Mononuclear cell (primary cell): ENCODE measurements around the gene EVA1C. TPM values are rescaled to one million over a fixed set of nuclear protein-coding genes. Genes with fewer than 3 reads are reported as not detected.
"Not testable (repeated sequence)": the region's sequence is repeated elsewhere in the genome, so short reads cannot be mapped to it uniquely, and the experiment has no call there.

Source experiments
- H3K27me3 ChIP-seq: 2 replicates; pipeline ENCODE4 v1.6.0; 2011; ENCODE audit warnings: low read length, control low read depth; ENCODE audit not compliant: insufficient read depth
- H3K4me1 ChIP-seq: 2 replicates; pipeline ENCODE4 v1.5.1; 2011; ENCODE audit warnings: mild to moderate bottlenecking, low read length, control low read depth; ENCODE audit not compliant: insufficient read depth
- H3K4me3 ChIP-seq: 2 replicates; pipeline ENCODE4 v1.5.1; 2011; ENCODE audit warnings: mild to moderate bottlenecking, low read length, moderate library complexity
- H3K9me3 ChIP-seq: 2 replicates; pipeline ENCODE4 v1.5.1; 2011; ENCODE audit warnings: low read depth, mild to moderate bottlenecking, control low read depth, low read length
- total RNA-seq: library from RNA; depleted of rRNA; stranded (reverse); fragments of >200 nt; gene quantifications from one replicate; pipeline ENCODE4 v1.2.3, GENCODE V29; 2012

Gene EVA1C
- total RNA-seq, 1 donor = 4.9 TPM

GRCh38 chr21:32549440-32549839, 136.9 kb downstream of the EVA1C start:
- Histone ChIP-seq H3K27me3 (no peaks in the 10 kb centered on the region), H3K4me1 (no peaks in the 10 kb centered on the region), H3K9me3 (no peaks in the 10 kb centered on the region), H3K4me3 (no peak overlapping the region)

- no peaks in the 10 kb centered on the region for H3K4me1 ChIP-seq
- no peak overlapping the region for H3K4me3 ChIP-seq
These were observed 137.4 kb downstream of the EVA1C start for GRCh38 chr21:32549886-32550285.

GRCh38 chr21:32554832-32555638, 142.5 kb downstream of the EVA1C start:
- Histone ChIP-seq H3K4me3 (no peak overlapping the region), H3K4me1 (no peaks in the 10 kb centered on the region), H3K27me3 (no peaks in the 10 kb centered on the region), H3K9me3 (no peaks in the 10 kb centered on the region)

More at GRCh38 chr21:32549886-32550285, 137.4 kb downstream of the EVA1C start:
- Histone ChIP-seq H3K27me3 (no peaks in the 10 kb centered on the region), H3K9me3 (no peaks in the 10 kb centered on the region)

GRCh38 chr21:32558106-32558505, 145.6 kb downstream of the EVA1C start:
- H3K9me3 ChIP-seq = no peaks in the 10 kb centered on the region
- no peaks in the 10 kb centered on the region for H3K27me3 ChIP-seq
- no peaks in the 10 kb centered on the region for H3K4me1 ChIP-seq
- H3K4me3 ChIP-seq = no peak overlapping the region

- H3K9me3 ChIP-seq = no peaks in the 10 kb centered on the region
- H3K4me3 ChIP-seq = no peak overlapping the region
- no peaks in the 10 kb centered on the region for H3K27me3 ChIP-seq
- no peaks in the 10 kb centered on the region for H3K4me1 ChIP-seq
These were observed 146.6 kb downstream of the EVA1C start for GRCh38 chr21:32559006-32559610.

- H3K4me3 ChIP-seq = no peak overlapping the region
- no peaks in the 10 kb centered on the region for H3K27me3 ChIP-seq
- H3K4me1 ChIP-seq = no peaks in the 10 kb centered on the region
- H3K9me3 ChIP-seq = no peaks in the 10 kb centered on the region
These were observed 148.4 kb downstream of the EVA1C start for GRCh38 chr21:32560896-32561295.

- not testable (repeated sequence) for H3K4me1 ChIP-seq, H3K9me3 ChIP-seq, H3K4me3 ChIP-seq, H3K27me3 ChIP-seq
These were observed 149.0 kb downstream of the EVA1C start for GRCh38 chr21:32561476-32561875.

- no peaks in the 10 kb centered on the region for H3K27me3 ChIP-seq
- H3K9me3 ChIP-seq = no peaks in the 10 kb centered on the region
- H3K4me3 ChIP-seq = no peak overlapping the region
- H3K4me1 ChIP-seq = no peaks in the 10 kb centered on the region
These were observed 149.9 kb downstream of the EVA1C start for GRCh38 chr21:32562426-32562825.

- Histone ChIP-seq H3K4me1 (no peaks in the 10 kb centered on the region), H3K9me3 (no peaks in the 10 kb centered on the region), H3K27me3 (no peaks in the 10 kb centered on the region), H3K4me3 (no peak overlapping the region)
These were observed 150.4 kb downstream of the EVA1C start for GRCh38 chr21:32562915-32563314.

Other genes with a start within 250 kb of the EVA1C start
- gene MIS18A, start 133.7 kb upstream of the EVA1C start, total RNA-seq = 3.1 TPM
- not detected for gene MRAP, start 113.9 kb upstream of the EVA1C start, total RNA-seq
- gene URB1, start 19.7 kb upstream of the EVA1C start, total RNA-seq = 3.5 TPM
- not detected for gene TCP10L, start 172.8 kb downstream of the EVA1C start, total RNA-seq
- 3.3 TPM for gene CFAP298, start 199.7 kb downstream of the EVA1C start, total RNA-seq